Measurements from ENCODE around the gene ZNF592.

ZNF592 gene

GRCh38 chr15:84775867-84776449, 27.6 kb downstream of the ZNF592 start:
- no peak for DNase-seq (ENCODE audit: low read depth in 2 of 2, low spot score in 1 of 2)

- DNase-seq (ENCODE audit: low read depth in 2 of 2, low spot score in 1 of 2), result no peak
Measured at GRCh38 chr15:84778194-84778593, 29.8 kb downstream of the ZNF592 start.

GRCh38 chr15:84780492-84780891, 32.1 kb downstream of the ZNF592 start:
- no peak for DNase-seq (ENCODE audit: low read depth in 2 of 2, low spot score in 1 of 2)

GRCh38 chr15:84781495-84781894, 33.1 kb downstream of the ZNF592 start:
- DNase-seq (ENCODE audit: low read depth in 2 of 2, low spot score in 1 of 2), result no peak

- no peak for DNase-seq (ENCODE audit: low read depth in 2 of 2, low spot score in 1 of 2)
Measured at GRCh38 chr15:84782346-84782745, 34.0 kb downstream of the ZNF592 start.

- DNase-seq (ENCODE audit: low read depth in 2 of 2, low spot score in 1 of 2), result no peak
Measured at GRCh38 chr15:84783493-84784251, 35.3 kb downstream of the ZNF592 start.

- no peak for DNase-seq (ENCODE audit: low read depth in 2 of 2, low spot score in 1 of 2)
Measured at GRCh38 chr15:84784262-84784661, 35.9 kb downstream of the ZNF592 start.

GRCh38 chr15:84785053-84785452, 36.7 kb downstream of the ZNF592 start:
- DNase-seq (ENCODE audit: low read depth in 2 of 2, low spot score in 1 of 2), result no peak

GRCh38 chr15:84788500-84788899, 40.1 kb downstream of the ZNF592 start:
- no peak for DNase-seq (ENCODE audit: low read depth in 2 of 2, low spot score in 1 of 2)

GRCh38 chr15:84789762-84790161, 41.4 kb downstream of the ZNF592 start:
- DNase-seq (ENCODE audit: low read depth in 2 of 2, low spot score in 1 of 2), result no peak

GRCh38 chr15:84790676-84791075, 42.3 kb downstream of the ZNF592 start:
- no peak for DNase-seq (ENCODE audit: low read depth in 2 of 2, low spot score in 1 of 2)

- DNase-seq (ENCODE audit: low read depth in 2 of 2, low spot score in 1 of 2), result no peak
Measured at GRCh38 chr15:84791763-84792162, 43.4 kb downstream of the ZNF592 start.

GRCh38 chr15:84793431-84794161, 45.2 kb downstream of the ZNF592 start:
- no peak for DNase-seq (ENCODE audit: low read depth in 2 of 2, low spot score in 1 of 2)

- DNase-seq (ENCODE audit: low read depth in 2 of 2, low spot score in 1 of 2), result no peak
Measured at GRCh38 chr15:84794162-84794547, 45.8 kb downstream of the ZNF592 start.

GRCh38 chr15:84795186-84795585, 46.8 kb downstream of the ZNF592 start:
- no peak for DNase-seq (ENCODE audit: low read depth in 2 of 2, low spot score in 1 of 2)

GRCh38 chr15:84797212-84797611, 48.8 kb downstream of the ZNF592 start:
- DNase-seq (ENCODE audit: low read depth in 2 of 2, low spot score in 1 of 2), result no peak

GRCh38 chr15:84797801-84798200, 49.4 kb downstream of the ZNF592 start:
- DNase-seq (ENCODE audit: low read depth in 2 of 2, low spot score in 1 of 2), result no peak

- no peak for DNase-seq (ENCODE audit: low read depth in 2 of 2, low spot score in 1 of 2)
Measured at GRCh38 chr15:84798436-84798946, 50.1 kb downstream of the ZNF592 start.

- DNase-seq (ENCODE audit: low read depth in 2 of 2, low spot score in 1 of 2), result no peak
Measured at GRCh38 chr15:84799511-84800187, 51.3 kb downstream of the ZNF592 start.

GRCh38 chr15:84800365-84800806, 52.0 kb downstream of the ZNF592 start:
- no peak for DNase-seq (ENCODE audit: low read depth in 2 of 2, low spot score in 1 of 2)

Data from stimulated activated CD8-positive, alpha-beta memory T cell treated with anti-CD3 and anti-CD28 coated beads, Interleukin-4, amount 100 ng/mL, for 4 hours (primary cell).